SH-SY5Y (cell line): ENCODE measurements around the gene MCAT.

Source experiments
- GATA2 ChIP-seq: IDR thresholded peaks from 2 replicates; pipeline ENCODE4 v1.6.1; 2011; ENCODE audit warnings: mild to moderate bottlenecking, low read depth, low read length
- GATA3 ChIP-seq: IDR thresholded peaks from 2 replicates; pipeline ENCODE4 v1.6.1; 2011; ENCODE audit warnings: low read depth, mild to moderate bottlenecking, low read length, moderate library complexity

DNA sequence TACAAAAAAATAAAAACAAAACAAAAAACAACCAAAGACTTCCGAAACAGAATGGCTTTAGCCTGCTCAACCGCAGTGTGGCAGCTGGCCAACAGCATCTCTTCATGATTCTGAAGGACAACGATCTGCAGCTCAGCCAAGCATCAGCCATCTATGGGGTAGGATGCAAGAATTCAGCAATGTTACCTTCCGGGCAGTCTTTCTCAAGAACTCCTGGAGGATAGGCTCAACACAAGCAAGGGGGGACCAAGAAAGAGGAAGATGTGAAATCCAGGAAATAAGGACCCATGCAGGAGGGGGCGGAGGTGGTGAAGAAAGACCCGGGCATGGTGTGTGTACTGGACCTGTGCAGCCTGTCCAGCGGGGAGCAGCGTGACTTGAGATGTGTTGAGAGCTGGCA is 4.6 kb upstream of the MCAT start:
- no peak for TF ChIP-seq GATA2
- no peak for TF ChIP-seq GATA3
